HG02970 (cell line): ENCODE data around the gene FAHD2A.
"Not testable (repeated sequence)": the region's sequence is repeated elsewhere in the genome, so short reads cannot be mapped to it uniquely, and the experiment has no call there.

Experiments
- ATAC-seq: cut with Tn5 transposase; IDR thresholded peaks from one replicate; pipeline ENCODE4 v1.9.1; 2021; ENCODE audit warnings: mild to moderate bottlenecking, moderate library complexity, moderate number of reproducible peaks; ENCODE audit not compliant: unreplicated experiment, low FRiP score

FAHD2A gene

GRCh38 chr2:95433373-95433772, 30.9 kb downstream of the FAHD2A start:
- ATAC-seq = not testable (repeated sequence)

GRCh38 chr2:95433973-95434372, 31.5 kb downstream of the FAHD2A start:
- not testable (repeated sequence) for ATAC-seq

GRCh38 chr2:95434507-95435076, 32.1 kb downstream of the FAHD2A start:
- ATAC-seq = not testable (repeated sequence)

GRCh38 chr2:95435162-95435871, 32.8 kb downstream of the FAHD2A start:
- not testable (repeated sequence) for ATAC-seq

- not testable (repeated sequence) for ATAC-seq
Observed at GRCh38 chr2:95435872-95436209, 33.3 kb downstream of the FAHD2A start.

- not testable (repeated sequence) for ATAC-seq
Observed at GRCh38 chr2:95442474-95443099, 40.1 kb downstream of the FAHD2A start.

GRCh38 chr2:95445317-95445716, 42.8 kb downstream of the FAHD2A start:
- ATAC-seq = not testable (repeated sequence)

GRCh38 chr2:95463292-95463691, 60.8 kb downstream of the FAHD2A start:
- not testable (repeated sequence) for ATAC-seq
